ENCODE measurements around the gene S1PR4.
"Not testable (repeated sequence)": the region's sequence is repeated elsewhere in the genome, so short reads cannot be mapped to it uniquely, and the experiment has no call there.

Gene S1PR4

DNA sequence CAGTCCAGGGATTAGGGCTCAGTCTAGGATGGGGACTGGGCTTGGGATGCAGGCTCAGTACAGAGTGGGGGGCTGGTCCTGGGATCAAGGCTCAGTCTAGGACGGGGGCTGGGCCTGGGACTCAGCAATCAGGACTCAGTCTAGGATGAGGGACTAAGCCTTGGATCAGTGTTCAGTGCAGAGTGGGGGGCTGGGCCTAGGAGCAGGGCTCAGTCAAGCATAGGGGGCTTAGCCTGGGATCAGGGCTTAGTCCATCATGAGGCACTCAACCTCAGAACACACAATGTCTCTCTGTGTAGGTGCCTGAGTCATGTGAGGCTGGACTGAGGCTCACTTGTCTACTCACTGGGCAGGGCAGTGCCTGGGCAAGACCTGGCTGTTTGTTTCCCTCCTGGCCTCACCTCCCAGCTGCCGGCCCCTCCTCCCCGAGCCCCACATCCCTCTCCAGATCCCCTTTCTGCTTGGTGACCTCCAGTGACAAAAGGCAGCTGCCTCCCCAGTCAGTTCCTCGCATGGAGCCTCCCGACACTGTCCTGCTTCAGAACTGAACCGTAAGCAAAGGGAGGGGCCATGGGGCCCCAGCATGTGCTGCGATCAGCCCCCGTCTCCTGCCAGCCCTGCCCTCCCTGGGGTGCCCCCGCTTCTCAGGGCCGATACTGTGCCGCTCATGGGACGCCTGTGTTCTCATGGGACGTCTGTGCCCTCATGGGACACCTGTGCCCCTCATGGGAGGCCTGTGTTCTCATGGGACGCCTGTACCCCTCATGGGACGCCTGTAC lies 6.5 kb upstream of the S1PR4 start:
- H3K9me3 ChIP-seq (ENCODE audit: control insufficient read depth, low read depth, low read length), result no peaks in the 10 kb centered on the region
- no peaks in the 10 kb centered on the region for H3K36me3 ChIP-seq (ENCODE audit: control insufficient read depth, low read depth, low read length)
- no peak overlapping the region for H3K4me3 ChIP-seq (ENCODE audit: low read length)
- no peak overlapping the region for H3K9ac ChIP-seq (ENCODE audit: low read length)
- no peak overlapping the region for H3K27ac ChIP-seq (ENCODE audit: low read length)
- H3K27me3 ChIP-seq (ENCODE audit: control insufficient read depth, insufficient read depth, low read length), result no peaks in the 10 kb centered on the region
- no peaks in the 10 kb centered on the region for H3K4me1 ChIP-seq (ENCODE audit: control insufficient read depth, low read depth, low read length)

DNA sequence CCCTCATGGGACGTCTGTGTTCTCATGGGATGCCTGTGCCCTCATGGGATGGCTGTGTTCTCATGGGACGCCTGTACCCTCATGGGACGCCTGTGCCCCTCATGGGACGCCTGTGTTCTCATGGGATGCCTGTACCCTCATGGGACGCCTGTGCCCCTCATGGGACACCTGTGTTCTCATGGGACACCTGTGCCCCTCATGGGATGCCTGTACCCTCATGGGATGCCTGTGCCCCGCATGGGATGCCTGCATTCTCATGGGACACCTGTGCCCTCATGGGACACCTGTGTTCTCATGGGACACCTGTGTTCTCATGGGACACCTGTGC lies 5.9 kb upstream of the S1PR4 start:
- H3K27me3 ChIP-seq (ENCODE audit: control insufficient read depth, insufficient read depth, low read length); H3K4me3 ChIP-seq (ENCODE audit: low read length); H3K36me3 ChIP-seq (ENCODE audit: control insufficient read depth, low read depth, low read length); H3K27ac ChIP-seq (ENCODE audit: low read length); H3K9me3 ChIP-seq (ENCODE audit: control insufficient read depth, low read depth, low read length); H3K4me1 ChIP-seq (ENCODE audit: control insufficient read depth, low read depth, low read length); H3K9ac ChIP-seq (ENCODE audit: low read length): not testable (repeated sequence)

DNA sequence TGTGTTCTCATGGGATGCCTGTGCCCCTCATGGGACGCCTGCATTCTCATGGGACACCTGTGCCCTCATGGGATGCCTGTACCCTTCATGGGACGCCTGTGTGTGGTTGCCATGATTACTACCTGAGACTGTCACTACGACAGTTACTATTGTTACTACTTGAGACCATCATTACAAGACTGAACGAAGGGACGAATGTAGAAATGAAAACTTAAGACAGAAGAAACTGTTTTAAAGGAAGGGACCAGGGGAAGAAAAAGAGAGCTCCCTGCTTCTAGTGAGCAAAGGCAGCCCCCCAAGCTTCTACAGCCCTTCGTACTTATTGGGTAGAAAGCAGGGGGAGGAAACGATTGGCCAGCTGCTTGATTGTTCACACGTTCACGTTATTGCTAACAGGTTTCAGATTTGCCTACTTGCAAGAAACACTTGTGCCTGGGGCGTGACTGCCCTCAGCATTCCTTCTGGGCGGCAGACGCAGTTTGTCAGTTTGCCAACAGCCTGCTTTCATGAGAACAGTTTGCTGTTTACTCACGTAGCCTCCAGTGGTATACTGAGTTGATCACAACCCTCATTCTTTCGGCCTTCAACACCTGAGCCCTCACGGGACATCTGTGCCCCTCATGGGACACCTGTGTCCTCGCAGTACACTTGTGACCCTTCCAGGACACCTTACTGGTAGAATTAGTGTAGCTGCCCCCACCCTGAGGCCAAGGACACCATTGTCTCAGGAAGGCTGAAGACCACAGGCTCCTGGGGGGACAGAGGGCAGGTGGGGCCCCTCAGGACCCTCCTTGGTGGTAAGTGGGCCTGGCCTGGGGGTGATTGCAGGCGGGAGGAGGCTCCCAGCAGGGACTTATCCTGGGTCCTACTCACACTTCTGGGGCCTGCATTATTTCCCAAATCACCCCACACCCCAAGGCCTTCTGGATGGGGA lies 2.5 kb upstream of the S1PR4 start:
- Histone ChIP-seq H3K9ac (ENCODE audit: low read length) (no peak overlapping the region), H3K4me1 (ENCODE audit: control insufficient read depth, low read depth, low read length) (no peaks in the 10 kb centered on the region), H3K27me3 (ENCODE audit: control insufficient read depth, insufficient read depth, low read length) (no peaks in the 10 kb centered on the region), H3K9me3 (ENCODE audit: control insufficient read depth, low read depth, low read length) (no peaks in the 10 kb centered on the region), H3K36me3 (ENCODE audit: control insufficient read depth, low read depth, low read length) (no peaks in the 10 kb centered on the region), H3K4me3 (ENCODE audit: low read length) (no peak overlapping the region), H3K27ac (ENCODE audit: low read length) (no peak overlapping the region)

DNA sequence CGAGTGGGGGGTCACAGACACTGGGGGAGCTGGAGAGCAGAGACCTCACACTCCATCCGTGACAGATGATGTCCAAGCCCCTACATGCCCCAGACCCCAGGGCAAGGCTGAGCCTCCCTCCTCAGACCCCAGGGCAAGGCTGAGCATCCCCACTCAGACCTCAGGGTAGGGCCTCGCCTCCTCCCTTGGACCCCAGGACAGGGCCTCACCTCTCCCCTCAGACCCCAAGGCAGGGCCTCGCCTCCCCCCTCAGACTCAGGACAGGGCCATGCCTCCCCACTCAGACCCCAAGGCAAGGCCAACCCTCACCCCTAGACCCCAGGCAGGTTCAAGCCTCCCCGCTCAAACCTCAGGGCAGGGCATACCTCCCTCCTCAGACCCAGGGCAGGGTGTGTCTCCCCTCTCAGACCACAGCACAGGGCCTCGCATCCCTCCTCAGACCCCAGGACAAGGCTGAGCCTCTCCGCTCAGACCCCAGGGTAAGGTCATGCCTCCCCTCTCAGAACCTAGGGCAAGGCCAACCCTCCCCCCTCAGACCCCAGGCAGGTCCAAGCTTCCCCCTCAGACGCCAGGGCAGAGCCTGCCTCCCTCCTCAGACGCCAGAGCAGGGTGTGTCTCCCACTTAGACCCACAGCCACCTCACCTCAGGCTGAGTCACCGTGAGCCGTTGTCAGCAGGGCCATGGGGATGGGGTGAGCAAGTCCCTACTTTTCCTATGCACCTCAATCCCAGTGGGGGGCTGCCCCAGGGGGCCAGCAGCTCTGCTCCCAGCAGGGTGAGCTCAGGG lies 1.7 kb upstream of the S1PR4 start:
- H3K9ac ChIP-seq (ENCODE audit: low read length), result no peak overlapping the region
- H3K4me3 ChIP-seq (ENCODE audit: low read length), result no peak overlapping the region

DNA sequence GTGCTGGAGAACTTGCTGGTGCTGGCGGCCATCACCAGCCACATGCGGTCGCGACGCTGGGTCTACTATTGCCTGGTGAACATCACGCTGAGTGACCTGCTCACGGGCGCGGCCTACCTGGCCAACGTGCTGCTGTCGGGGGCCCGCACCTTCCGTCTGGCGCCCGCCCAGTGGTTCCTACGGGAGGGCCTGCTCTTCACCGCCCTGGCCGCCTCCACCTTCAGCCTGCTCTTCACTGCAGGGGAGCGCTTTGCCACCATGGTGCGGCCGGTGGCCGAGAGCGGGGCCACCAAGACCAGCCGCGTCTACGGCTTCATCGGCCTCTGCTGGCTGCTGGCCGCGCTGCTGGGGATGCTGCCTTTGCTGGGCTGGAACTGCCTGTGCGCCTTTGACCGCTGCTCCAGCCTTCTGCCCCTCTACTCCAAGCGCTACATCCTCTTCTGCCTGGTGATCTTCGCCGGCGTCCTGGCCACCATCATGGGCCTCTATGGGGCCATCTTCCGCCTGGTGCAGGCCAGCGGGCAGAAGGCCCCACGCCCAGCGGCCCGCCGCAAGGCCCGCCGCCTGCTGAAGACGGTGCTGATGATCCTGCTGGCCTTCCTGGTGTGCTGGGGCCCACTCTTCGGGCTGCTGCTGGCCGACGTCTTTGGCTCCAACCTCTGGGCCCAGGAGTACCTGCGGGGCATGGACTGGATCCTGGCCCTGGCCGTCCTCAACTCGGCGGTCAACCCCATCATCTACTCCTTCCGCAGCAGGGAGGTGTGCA lies 587 bp downstream of the S1PR4 start:
- Histone ChIP-seq H3K27me3 (ENCODE audit: control insufficient read depth, insufficient read depth, low read length) (no peaks in the 10 kb centered on the region), H3K27ac (ENCODE audit: low read length) (no peak overlapping the region), H3K9ac (ENCODE audit: low read length) (no peak overlapping the region), H3K36me3 (ENCODE audit: control insufficient read depth, low read depth, low read length) (no peaks in the 10 kb centered on the region), H3K9me3 (ENCODE audit: control insufficient read depth, low read depth, low read length) (no peaks in the 10 kb centered on the region), H3K4me1 (ENCODE audit: control insufficient read depth, low read depth, low read length) (no peaks in the 10 kb centered on the region), H3K4me3 (ENCODE audit: low read length) (no peak overlapping the region)

More for the DNA sequence above, 1.7 kb upstream of the S1PR4 start:
- Histone ChIP-seq H3K36me3 (ENCODE audit: control insufficient read depth, low read depth, low read length) (no peaks in the 10 kb centered on the region), H3K27me3 (ENCODE audit: control insufficient read depth, insufficient read depth, low read length) (no peaks in the 10 kb centered on the region), H3K9me3 (ENCODE audit: control insufficient read depth, low read depth, low read length) (no peaks in the 10 kb centered on the region), H3K27ac (ENCODE audit: low read length) (no peak overlapping the region), H3K4me1 (ENCODE audit: control insufficient read depth, low read depth, low read length) (no peaks in the 10 kb centered on the region)

DNA sequence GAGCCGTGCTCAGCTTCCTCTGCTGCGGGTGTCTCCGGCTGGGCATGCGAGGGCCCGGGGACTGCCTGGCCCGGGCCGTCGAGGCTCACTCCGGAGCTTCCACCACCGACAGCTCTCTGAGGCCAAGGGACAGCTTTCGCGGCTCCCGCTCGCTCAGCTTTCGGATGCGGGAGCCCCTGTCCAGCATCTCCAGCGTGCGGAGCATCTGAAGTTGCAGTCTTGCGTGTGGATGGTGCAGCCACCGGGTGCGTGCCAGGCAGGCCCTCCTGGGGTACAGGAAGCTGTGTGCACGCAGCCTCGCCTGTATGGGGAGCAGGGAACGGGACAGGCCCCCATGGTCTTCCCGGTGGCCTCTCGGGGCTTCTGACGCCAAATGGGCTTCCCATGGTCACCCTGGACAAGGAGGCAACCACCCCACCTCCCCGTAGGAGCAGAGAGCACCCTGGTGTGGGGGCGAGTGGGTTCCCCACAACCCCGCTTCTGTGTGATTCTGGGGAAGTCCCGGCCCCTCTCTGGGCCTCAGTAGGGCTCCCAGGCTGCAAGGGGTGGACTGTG lies 1.2 kb downstream of the S1PR4 start:
- no peaks in the 10 kb centered on the region for H3K27me3 ChIP-seq (ENCODE audit: control insufficient read depth, insufficient read depth, low read length)
- no peaks in the 10 kb centered on the region for H3K9me3 ChIP-seq (ENCODE audit: control insufficient read depth, low read depth, low read length)
- H3K36me3 ChIP-seq (ENCODE audit: control insufficient read depth, low read depth, low read length), result no peaks in the 10 kb centered on the region
- H3K27ac ChIP-seq (ENCODE audit: low read length), result no peak overlapping the region
- no peak overlapping the region for H3K4me3 ChIP-seq (ENCODE audit: low read length)
- no peak overlapping the region for H3K9ac ChIP-seq (ENCODE audit: low read length)
- H3K4me1 ChIP-seq (ENCODE audit: control insufficient read depth, low read depth, low read length), result no peaks in the 10 kb centered on the region

DNA sequence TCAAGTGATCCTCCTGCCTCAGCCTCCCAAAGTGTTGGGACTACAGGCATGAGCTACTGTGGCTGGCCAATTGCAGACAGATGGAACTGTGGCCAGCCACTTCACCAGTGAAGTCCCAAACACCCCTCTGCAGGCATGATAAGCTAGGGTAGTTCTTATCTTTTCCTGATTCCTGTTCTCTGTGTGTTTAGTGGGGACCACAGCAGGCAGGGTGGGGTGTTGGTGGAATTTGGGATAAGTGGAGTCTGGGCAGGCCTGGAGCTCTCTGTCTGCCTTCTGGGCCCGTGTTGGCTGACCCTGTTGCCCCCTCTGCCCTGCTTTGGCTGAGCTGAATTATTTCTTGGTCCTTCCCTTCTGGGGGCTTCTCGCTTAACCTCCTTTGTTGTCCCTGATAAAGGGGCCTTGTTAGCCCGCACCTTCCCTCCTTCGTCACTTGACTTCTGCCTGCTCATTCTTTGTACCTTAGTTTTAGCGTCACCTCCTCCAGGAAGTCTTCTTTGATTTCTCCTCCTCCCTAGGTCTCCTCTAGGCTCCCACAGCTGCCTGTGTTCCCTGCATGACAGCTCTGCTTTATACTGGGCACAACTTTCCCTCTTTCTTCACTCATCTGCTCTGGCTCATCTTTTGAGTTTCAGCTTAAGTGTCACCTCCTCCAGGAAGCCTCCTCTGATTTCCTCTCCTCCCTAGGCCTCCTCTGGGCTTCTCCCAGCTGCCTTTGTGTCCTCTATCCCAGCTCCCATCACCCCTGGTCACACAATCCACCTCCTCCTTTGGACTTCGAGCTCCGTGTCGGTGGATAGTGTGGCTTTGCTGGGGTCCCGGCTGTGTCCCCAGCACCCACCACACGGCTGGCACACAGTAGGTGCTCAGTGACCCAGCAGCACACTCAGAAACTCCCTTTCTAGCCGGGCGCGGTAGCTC lies 5.4 kb downstream of the S1PR4 start:
- no peak overlapping the region for H3K4me3 ChIP-seq (ENCODE audit: low read length)
- no peak overlapping the region for H3K27ac ChIP-seq (ENCODE audit: low read length)
- no peaks in the 10 kb centered on the region for H3K36me3 ChIP-seq (ENCODE audit: control insufficient read depth, low read depth, low read length)
- peaks cover 6% of the 10 kb centered on the region for H3K4me1 ChIP-seq (ENCODE audit: control insufficient read depth, low read depth, low read length)
- H3K27me3 ChIP-seq (ENCODE audit: control insufficient read depth, insufficient read depth, low read length), result no peaks in the 10 kb centered on the region
- no peaks in the 10 kb centered on the region for H3K9me3 ChIP-seq (ENCODE audit: control insufficient read depth, low read depth, low read length)
- no peak overlapping the region for H3K9ac ChIP-seq (ENCODE audit: low read length)

DNA sequence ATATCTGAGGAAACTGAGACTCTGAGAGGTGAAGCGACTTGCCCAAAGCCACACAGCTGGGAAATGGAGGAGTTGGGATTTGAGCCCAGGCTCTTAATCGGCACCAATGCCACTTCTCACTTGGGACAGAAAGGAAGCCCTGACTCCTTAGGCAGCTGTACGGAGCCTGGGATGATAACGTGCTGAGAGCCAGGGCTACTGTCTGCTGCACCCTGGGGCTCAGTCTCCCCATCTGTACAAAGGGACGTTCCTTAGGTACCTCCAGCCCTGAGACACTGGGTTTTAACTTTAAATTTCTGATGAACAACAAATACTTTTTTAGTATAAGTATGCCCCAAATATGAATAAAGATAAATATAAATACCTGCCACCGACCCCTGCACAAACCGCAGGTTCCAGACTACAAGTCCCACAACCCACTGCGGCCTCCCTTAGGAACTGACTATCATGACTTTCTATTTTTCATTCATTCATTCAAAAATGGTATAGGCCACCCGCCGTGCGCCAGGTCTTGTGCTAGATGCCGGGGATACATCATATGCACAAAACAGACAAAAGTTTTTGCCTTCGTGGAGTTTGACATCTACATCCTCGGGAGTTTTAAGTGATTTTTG lies 6.4 kb downstream of the S1PR4 start:
- Histone ChIP-seq H3K36me3 (ENCODE audit: control insufficient read depth, low read depth, low read length) (no peaks in the 10 kb centered on the region), H3K4me3 (ENCODE audit: low read length) (peak overlapping the region; percentile 94), H3K27me3 (ENCODE audit: control insufficient read depth, insufficient read depth, low read length) (no peaks in the 10 kb centered on the region), H3K27ac (ENCODE audit: low read length) (peak overlapping the region; percentile 93), H3K9ac (ENCODE audit: low read length) (peak overlapping the region; percentile 85), H3K4me1 (ENCODE audit: control insufficient read depth, low read depth, low read length) (peaks cover 6% of the 10 kb centered on the region), H3K9me3 (ENCODE audit: control insufficient read depth, low read depth, low read length) (no peaks in the 10 kb centered on the region)

DNA sequence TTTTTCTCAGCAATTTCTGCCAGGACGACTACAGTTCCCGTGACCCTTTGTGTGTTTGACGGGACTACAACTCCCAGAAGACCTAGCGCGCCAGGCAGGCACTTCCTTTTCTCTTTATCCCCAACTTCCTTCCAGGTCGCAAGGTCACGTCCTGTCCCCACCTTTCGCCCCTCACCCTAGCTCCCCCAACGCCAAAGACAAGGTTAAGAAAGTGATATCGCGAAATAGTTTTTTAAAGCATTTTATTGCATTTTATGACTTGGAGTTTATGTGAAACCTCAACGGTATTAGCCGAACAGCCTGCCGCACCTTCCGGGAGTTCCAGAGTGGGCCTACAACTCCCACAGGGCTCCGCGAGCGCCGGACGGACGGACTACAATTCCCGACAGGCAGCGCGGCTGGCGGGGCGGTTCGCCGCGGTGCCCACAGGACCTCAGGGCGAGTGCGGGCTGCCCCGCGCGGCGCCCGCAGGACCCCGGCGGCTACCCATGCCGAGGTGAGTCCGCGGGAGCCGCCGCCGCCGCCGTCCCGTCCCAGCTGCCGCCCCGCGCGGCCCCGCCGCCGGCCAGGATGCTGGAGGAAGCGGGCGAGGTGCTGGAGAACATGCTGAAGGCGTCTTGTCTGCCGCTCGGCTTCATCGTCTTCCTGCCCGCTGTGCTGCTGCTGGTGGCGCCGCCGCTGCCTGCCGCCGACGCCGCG lies 7.0 kb downstream of the S1PR4 start, which contains the start of gene NCLN:
TSS of gene NCLN (plus strand) at position 470 of the 699 bp plus-strand sequence. CDS start at position 571, 101 bp downstream.
- Histone ChIP-seq H3K27ac (ENCODE audit: low read length) (peak within 1 kb of the TSS; percentile 93), H3K9me3 (ENCODE audit: control insufficient read depth, low read depth, low read length) (no peaks in the 10 kb centered on the region), H3K9ac (ENCODE audit: low read length) (peak within 1 kb of the TSS; percentile 85), H3K36me3 (ENCODE audit: control insufficient read depth, low read depth, low read length) (no peaks in the 10 kb centered on the region), H3K4me3 (ENCODE audit: low read length) (peak within 1 kb of the TSS; percentile 94), H3K27me3 (ENCODE audit: control insufficient read depth, insufficient read depth, low read length) (no peaks in the 10 kb centered on the region), H3K4me1 (ENCODE audit: control insufficient read depth, low read depth, low read length) (peaks cover 6% of the 10 kb centered on the region)
